ENCODE data around the gene DCAF11.
"Not testable (repeated sequence)": the region's sequence is repeated elsewhere in the genome, so short reads cannot be mapped to it uniquely, and the experiment has no call there.

The DCAF11 gene

DNA sequence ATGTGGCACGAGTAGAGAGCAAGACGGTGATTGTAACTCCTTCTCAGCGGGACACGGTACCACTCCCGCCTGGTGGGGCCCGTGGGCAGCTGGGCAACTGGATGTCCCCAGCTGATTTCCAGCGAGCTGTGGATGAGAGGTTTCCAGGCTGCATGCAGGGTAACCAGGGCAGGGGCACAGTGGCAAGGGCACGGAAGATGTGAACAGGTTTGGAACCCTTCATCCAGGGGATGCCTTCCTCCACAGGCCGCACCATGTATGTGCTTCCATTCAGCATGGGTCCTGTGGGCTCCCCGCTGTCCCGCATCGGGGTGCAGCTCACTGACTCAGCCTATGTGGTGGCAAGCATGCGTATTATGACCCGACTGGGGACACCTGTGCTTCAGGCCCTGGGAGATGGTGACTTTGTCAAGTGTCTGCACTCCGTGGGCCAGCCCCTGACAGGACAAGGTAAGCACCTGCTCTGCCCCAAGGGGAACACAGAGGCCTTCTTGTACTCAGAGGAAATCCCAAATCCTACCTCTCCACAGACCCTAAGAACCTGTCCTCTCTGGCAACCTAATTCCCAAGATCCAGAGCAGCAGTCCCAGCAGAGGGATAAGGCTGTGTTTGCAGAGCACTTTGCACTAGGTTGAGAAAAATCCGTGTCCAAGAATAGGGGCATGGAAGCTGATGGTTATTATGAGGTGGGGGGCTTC is 16.2 kb upstream of the DCAF11 start:
- DNase-seq, result no peak

DNA sequence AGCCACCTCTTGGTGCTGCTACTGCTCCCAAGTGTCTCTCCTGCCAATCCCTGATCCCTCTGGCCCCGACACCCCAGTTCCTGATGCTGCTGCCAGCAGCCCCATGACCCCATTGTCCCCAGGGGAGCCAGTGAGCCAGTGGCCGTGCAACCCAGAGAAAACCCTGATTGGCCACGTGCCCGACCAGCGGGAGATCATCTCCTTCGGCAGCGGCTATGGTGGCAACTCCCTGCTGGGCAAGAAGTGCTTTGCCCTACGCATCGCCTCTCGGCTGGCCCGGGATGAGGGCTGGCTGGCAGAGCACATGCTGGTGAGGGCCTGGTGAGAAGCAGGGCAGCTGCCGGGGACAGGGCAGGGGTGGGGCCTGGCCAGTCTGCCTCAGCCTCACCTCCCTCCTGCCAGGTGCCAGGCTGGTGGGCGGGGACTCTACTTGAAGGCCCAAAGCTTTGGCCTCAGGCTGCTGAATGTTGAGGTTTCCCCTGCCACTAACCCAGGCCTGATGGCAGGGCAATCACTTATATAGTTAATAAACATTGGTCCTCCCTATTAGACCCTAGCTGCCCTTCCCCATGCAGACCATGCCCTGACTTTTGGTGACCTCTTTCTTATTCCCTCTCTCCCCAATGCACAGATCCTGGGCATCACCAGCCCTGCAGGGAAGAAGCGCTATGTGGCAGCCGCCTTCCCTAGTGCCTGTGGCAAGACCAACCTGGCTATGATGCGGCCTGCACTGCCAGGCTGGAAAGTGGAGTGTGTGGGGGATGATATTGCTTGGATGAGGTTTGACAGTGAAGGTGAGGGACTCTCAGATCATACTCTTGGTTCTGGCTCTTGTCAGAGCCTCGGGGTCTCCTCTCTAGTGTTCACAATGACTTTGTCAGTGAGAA is 15.4 kb upstream of the DCAF11 start:
- DNase-seq, result no peak

DNA sequence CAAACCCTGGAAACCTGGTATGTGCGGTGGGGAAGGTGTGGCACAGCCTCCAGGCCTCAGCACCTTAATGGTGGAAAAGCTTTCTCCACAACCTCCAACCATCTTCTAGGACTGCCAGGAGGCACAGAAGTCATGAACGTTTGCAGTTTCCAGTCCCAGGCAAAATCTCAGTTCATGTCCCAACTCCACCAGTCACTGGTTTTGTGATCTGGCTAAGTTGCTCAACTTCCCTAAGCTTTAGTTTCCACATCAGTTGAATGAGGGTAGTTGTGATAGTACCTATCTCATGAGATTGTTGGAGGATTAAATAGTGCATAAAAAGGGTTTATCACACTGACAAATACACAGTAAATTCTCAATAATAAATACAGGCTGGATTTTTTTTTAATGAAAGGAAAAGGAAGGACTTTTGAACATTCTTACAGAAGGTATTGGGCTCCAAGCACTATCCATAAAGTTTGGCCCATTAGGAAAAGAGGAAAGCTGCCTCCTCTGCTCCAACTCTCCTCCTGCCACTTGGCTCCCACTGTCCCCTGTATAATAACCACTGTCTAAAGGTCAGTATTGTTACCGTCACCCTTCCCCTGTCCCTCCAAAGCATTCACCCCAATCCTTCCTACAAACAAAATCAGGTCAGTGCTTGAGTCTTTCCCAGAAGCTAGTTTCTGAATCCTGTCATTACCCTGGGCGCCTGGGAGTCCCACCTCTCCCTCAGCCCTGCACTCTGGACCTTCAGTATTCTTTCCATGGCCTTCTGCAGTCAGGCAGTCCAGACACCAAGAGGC is 14.2 kb upstream of the DCAF11 start:
- DNase-seq, result peak; percentile 69 to 70

GRCh38 chr14:24100982-24101494 is 13.5 kb upstream of the DCAF11 start:
- no peak for DNase-seq

DNA sequence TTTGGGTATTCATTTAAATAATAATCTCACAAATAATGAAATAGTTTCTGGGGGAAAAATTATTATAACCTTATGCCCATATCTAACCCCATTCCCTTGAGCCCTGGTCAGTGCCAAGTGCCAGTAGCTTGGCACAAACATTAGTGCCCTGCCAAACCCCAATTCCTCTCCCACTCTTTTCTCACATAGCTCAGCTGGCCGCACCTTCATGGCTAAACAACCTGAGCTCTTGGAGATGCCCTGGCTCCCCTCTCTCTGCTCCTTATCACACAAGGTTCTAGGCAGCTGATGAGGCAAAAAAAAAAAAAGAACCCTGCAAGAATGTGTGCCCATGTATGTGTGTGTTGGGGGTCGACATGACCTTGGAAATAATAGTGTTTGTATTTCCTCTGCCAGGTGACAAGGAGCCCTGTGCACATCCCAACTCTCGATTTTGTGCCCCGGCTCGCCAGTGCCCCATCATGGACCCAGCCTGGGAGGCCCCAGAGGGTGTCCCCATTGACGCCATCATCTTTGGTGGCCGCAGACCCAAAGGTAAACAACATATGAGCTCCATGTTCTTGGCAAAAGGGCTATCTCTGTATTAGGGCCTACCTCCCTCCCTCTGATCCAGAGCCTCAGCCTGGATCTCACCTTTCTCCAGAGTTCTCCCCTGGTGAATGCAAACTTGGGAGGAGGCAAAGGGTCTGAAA is 12.1 kb upstream of the DCAF11 start:
- DNase-seq, result no peak

DNA sequence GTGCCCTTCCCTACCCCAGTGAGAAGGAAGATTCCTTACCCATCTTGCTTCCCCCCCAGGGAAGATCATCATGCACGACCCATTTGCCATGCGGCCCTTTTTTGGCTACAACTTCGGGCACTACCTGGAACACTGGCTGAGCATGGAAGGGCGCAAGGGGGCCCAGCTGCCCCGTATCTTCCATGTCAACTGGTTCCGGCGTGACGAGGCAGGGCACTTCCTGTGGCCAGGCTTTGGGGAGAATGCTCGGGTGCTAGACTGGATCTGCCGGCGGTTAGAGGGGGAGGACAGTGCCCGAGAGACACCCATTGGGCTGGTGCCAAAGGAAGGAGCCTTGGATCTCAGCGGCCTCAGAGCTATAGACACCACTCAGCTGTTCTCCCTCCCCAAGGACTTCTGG is 11.1 kb upstream of the DCAF11 start:
- no peak for DNase-seq

GRCh38 chr14:24105609-24106239 is 8.9 kb upstream of the DCAF11 start:
- not testable (repeated sequence) for DNase-seq

DNA sequence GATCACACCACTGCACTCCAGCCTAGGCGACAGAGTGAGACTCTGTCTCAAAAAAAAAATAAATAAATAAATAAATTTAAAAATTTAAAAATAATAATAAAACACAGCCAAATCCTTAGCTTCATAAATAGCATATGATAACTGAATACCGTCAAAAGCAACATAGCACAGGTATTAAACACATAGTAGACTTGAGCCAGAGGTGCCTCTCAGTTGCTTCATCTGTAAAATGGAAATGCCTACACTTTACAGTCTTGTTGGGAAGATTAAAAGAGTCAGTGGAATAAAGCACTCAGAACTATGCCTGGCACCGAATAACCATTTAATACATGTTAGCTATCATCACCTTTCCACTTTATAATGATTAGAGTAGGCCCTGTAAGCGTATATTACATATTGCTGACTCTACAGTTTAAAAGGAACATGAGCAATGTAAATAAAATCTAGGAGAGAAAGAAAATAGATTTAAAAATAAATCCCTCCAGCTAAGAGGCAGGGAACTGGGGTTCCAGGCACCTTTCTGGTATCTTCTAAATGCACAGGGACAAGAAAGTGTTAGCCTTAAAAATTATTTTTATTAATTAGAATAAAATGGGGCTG is 7.8 kb upstream of the DCAF11 start:
- DNase-seq, result no peak

GRCh38 chr14:24108336-24108874 is 6.2 kb upstream of the DCAF11 start:
- no peak for DNase-seq

DNA sequence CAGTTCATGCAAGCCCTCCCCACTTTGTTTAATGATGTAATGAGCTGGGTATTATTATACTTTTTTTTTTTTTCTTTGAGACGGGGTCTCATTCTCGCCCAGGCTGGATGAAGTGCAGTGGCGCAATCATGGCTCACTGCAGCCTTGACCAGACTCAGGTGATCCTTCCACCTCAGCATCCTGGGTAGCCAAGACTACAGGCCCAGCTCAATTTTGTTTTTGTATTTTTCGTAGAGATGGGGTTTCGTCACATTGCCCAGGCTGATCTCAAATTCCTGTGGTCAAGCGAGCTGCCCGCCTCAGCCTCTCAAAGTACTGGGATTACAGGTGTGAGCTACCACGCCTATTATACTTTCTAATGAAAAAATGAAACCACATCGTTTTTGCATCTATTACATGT is 4.5 kb upstream of the DCAF11 start:
- DNase-seq, result no peak

GRCh38 chr14:24110523-24110922 is 4.1 kb upstream of the DCAF11 start:
- DNase-seq, result no peak

- no peak for DNase-seq
Measured at GRCh38 chr14:24113379-24113800, 1.2 kb upstream of the DCAF11 start.

GRCh38 chr14:24113801-24114531 is 611 bp upstream of the DCAF11 start:
- DNase-seq, result peak; percentile 97 to 98

GRCh38 chr14:24115422-24116127 is 998 bp downstream of the DCAF11 start:
- DNase-seq, result no peak

GRCh38 chr14:24116128-24116814 is 1.7 kb downstream of the DCAF11 start:
- DNase-seq, result no peak

DNA sequence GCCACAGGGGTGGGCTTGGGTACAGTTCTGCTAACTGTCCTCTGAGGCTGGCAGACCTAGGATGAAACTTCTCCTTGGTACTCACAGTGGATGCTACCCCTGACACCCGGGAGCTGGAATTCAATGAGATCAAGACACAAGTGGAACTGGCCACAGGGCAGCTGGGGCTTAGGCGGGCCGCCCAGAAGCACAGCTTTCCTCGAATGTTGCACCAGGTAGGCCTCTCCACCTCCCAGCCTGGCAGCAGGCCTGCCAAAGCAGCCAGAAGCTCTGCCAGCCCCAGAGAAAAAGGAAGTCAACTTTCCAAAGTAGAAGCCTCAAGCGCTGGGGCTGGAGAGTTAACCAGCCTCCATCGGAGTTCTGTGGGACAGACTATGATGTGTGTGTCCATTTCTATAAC is 2.6 kb downstream of the DCAF11 start:
- DNase-seq, result no peak

GRCh38 chr14:24119691-24120090 is 5.1 kb downstream of the DCAF11 start:
- no peak for DNase-seq

- DNase-seq, result no peak
Measured at GRCh38 chr14:24121210-24121609, 6.6 kb downstream of the DCAF11 start.

DNA sequence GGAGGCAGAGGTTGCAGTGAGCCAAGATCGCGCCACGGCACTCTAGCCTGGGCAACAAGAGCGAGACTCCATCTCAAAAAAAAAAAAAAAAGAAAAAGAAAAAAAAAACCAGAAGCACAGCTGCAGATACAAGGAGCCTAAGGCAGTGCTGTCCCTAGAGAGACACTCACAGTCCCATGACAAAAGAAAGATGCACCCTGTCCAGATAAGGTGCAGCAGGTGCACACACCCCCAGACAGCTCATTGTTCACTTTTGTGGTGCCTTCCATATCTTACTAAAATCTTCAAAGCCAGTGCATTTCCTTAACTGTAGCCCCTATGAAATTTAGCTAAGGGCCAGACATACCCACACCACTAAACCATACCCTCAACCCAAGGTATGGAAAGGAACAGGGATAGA is 7.8 kb downstream of the DCAF11 start:
- no peak for DNase-seq
